ENCODE measurements around the gene NPAS1. TPM values are rescaled to one million over a fixed set of nuclear protein-coding genes. Genes with fewer than 3 reads are reported as not detected.
A peak's percentile ranks its signal among the peaks of the same experiment; 100 is the strongest.

The NPAS1 gene
- total RNA-seq, 1 donor from 2014 or later = 1.7 TPM

DNA sequence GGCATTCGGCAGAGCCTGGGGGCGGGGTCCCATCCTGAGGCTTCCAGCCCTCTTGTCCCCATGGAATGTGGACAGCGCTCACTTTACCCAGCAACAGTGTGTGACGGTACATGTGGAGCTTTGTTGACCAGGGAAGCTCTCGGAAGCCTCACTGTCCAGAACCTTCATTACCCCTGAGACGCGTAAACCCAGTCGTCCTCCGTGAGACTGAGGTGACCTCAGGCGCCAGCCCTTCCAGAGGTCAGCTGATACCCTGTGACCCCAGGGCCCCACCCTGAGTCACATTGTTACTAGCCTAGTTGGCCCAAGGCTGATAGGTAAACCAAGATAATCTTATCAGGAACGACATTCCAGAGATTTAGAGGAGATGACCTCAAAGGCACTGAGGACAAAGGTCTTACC lies 39.0 kb downstream of the NPAS1 start:
- TF ChIP-seq, protein P1, sequence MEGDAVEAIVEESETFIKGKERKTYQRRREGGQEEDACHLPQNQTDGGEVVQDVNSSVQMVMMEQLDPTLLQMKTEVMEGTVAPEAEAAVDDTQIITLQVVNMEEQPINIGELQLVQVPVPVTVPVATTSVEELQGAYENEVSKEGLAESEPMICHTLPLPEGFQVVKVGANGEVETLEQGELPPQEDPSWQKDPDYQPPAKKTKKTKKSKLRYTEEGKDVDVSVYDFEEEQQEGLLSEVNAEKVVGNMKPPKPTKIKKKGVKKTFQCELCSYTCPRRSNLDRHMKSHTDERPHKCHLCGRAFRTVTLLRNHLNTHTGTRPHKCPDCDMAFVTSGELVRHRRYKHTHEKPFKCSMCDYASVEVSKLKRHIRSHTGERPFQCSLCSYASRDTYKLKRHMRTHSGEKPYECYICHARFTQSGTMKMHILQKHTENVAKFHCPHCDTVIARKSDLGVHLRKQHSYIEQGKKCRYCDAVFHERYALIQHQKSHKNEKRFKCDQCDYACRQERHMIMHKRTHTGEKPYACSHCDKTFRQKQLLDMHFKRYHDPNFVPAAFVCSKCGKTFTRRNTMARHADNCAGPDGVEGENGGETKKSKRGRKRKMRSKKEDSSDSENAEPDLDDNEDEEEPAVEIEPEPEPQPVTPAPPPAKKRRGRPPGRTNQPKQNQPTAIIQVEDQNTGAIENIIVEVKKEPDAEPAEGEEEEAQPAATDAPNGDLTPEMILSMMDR (IDR thresholded peaks at IDR 0.05; ENCODE audit: partially characterized antibody, unreplicated experiment) = no peak
- H3K27ac Mint-ChIP-seq (ENCODE audit: unreplicated experiment) = no peak overlapping the region
- peaks cover 3% of the 10 kb centered on the region for H3K27me3 Mint-ChIP-seq (ENCODE audit: unreplicated experiment)

GRCh38 chr19:47063874-47064273 lies 44.2 kb downstream of the NPAS1 start:
- Mint-ChIP-seq H3K36me3 (ENCODE audit: unreplicated experiment) (no peaks in the 10 kb centered on the region), H3K4me3 (ENCODE audit: unreplicated experiment) (no peak overlapping the region), H3K9me3 (ENCODE audit: unreplicated experiment) (peaks cover 5% of the 10 kb centered on the region), H3K4me1 (ENCODE audit: low read depth, unreplicated experiment) (peaks cover 3% of the 10 kb centered on the region), H3K27ac (ENCODE audit: unreplicated experiment) (peak overlapping the region; percentile 8), H3K27me3 (ENCODE audit: unreplicated experiment) (peaks cover 4% of the 10 kb centered on the region)
- DNase-seq = no peak
- TF ChIP-seq, protein P1 (IDR thresholded peaks at IDR 0.05; ENCODE audit: partially characterized antibody, unreplicated experiment) = no peak

More for the DNA sequence above, 39.0 kb downstream of the NPAS1 start:
- Mint-ChIP-seq H3K36me3 (ENCODE audit: unreplicated experiment) (no peaks in the 10 kb centered on the region), H3K4me3 (ENCODE audit: unreplicated experiment) (no peak overlapping the region), H3K9me3 (ENCODE audit: unreplicated experiment) (peaks cover 4% of the 10 kb centered on the region), H3K4me1 (ENCODE audit: low read depth, unreplicated experiment) (peaks cover 2% of the 10 kb centered on the region)
- no peak for DNase-seq

GRCh38 chr19:47065242-47065641 lies 45.6 kb downstream of the NPAS1 start:
- Mint-ChIP-seq H3K9me3 (ENCODE audit: unreplicated experiment) (peaks cover 5% of the 10 kb centered on the region), H3K27me3 (ENCODE audit: unreplicated experiment) (peaks cover 6% of the 10 kb centered on the region), H3K4me1 (ENCODE audit: low read depth, unreplicated experiment) (peaks cover 5% of the 10 kb centered on the region), H3K36me3 (ENCODE audit: unreplicated experiment) (no peaks in the 10 kb centered on the region), H3K4me3 (ENCODE audit: unreplicated experiment) (no peak overlapping the region), H3K27ac (ENCODE audit: unreplicated experiment) (no peak overlapping the region)
- TF ChIP-seq, protein P1 (IDR thresholded peaks at IDR 0.05; ENCODE audit: partially characterized antibody, unreplicated experiment) = no peak
- DNase-seq = no peak

DNA sequence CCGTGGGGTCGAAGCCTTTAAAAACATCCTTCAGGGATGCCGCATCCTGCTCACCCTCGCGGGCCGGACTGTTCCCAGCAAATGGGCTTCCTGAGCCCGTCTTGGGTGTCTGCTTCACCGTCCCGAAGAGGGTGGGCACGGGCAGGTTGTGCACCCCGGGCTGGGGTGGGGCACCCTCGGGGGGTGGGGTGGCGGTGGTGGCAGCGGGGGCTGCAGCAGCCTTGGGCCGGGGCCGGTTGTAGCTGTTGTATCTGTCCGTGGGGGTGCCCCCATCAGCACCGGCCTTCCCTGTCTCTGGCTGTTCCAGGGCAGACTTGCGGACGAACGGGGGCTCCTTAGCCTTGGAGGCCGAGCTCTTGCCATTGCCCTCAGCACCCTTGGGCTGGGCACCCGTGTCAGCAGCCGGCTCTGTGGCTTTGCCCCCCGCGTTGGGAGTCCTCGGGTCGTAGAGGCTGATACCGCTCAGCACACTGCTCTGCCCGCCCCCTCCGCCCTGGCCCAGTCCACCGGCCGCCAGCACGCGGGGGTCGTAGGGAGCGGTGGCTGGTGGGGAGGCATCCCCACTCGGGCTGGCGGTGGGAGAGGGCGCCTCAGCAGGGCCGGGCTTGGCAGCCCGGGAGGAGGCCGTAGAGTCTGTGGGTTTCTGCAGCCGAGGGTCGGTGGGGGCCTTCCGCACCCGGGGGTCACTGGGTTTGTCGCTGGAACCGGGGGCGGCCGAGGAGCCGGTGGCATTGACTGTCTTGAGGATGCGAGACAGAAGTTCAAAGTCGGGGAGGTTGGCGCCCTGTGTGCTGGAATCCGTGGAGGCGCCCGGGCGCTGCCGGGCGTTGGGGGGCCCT lies 47.0 kb downstream of the NPAS1 start:
- no peak overlapping the region for H3K4me3 Mint-ChIP-seq (ENCODE audit: unreplicated experiment)
- peaks cover 9% of the 10 kb centered on the region for H3K27me3 Mint-ChIP-seq (ENCODE audit: unreplicated experiment)
- TF ChIP-seq, protein P1 (IDR thresholded peaks at IDR 0.05; ENCODE audit: partially characterized antibody, unreplicated experiment) = no peak
- no peaks in the 10 kb centered on the region for H3K36me3 Mint-ChIP-seq (ENCODE audit: unreplicated experiment)
- H3K4me1 Mint-ChIP-seq (ENCODE audit: low read depth, unreplicated experiment) = peaks cover 7% of the 10 kb centered on the region
- H3K9me3 Mint-ChIP-seq (ENCODE audit: unreplicated experiment) = peaks cover 9% of the 10 kb centered on the region
- DNase-seq = no peak
- H3K27ac Mint-ChIP-seq (ENCODE audit: unreplicated experiment) = no peak overlapping the region

DNA sequence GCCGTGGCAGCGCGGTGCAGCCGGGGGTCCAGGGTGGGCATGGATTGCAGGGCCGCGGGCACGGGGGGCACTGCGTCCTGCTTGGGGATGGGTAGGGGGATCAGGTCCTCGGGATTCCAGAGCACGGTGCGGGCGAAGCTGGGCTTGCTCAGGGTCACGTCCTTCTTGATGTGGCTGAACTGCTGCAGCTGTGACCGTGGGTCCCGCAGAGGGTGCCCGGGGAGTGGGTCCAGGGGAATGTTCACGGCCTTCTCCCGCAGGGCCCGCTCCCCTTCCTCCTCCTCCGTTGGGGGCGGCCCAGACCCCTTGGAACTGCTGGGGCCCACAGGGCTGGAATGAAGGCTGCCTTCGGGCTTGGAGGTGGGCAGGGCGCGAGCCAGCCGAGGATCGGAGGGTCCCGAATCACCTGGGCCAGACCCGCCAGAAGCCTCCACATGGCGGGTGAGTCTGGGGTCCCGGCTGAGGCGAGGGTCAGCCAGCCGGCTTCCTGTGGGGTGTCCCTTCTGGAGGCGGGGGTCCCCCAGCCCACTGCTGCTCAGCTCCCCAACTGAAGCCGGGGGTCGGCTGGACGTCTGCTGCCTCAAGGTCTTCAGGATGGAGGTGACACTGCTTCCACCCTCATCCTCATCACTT lies 47.7 kb downstream of the NPAS1 start:
- Mint-ChIP-seq H3K27me3 (ENCODE audit: unreplicated experiment) (peaks cover 9% of the 10 kb centered on the region), H3K27ac (ENCODE audit: unreplicated experiment) (no peak overlapping the region), H3K4me1 (ENCODE audit: low read depth, unreplicated experiment) (peaks cover 7% of the 10 kb centered on the region), H3K4me3 (ENCODE audit: unreplicated experiment) (no peak overlapping the region), H3K36me3 (ENCODE audit: unreplicated experiment) (no peaks in the 10 kb centered on the region), H3K9me3 (ENCODE audit: unreplicated experiment) (peaks cover 9% of the 10 kb centered on the region)
- no peak for DNase-seq
- TF ChIP-seq, protein P1 (IDR thresholded peaks at IDR 0.05; ENCODE audit: partially characterized antibody, unreplicated experiment) = no peak
